BJ (cell line): ENCODE results near the gene BTG1. TPM values are rescaled to one million over a fixed set of nuclear protein-coding genes. Genes with fewer than 3 reads are reported as not detected.

Experiments
- CTCF ChIA-PET: fragments of 350-600 bp; formaldehyde crosslinking; extraction: SDS; loops from one replicate; lab custom pipeline; 2021; ENCODE audit warnings: antibody characterized with exemption, inconsistent platforms; lab: Yijun Ruan, JAX
- POLR2A ChIA-PET: fragments of 300-600 bp; sonication (Branson Sonifier 250); formaldehyde crosslinking; extraction: SDS; loops from one replicate; lab custom pipeline; 2021; ENCODE audit warnings: antibody characterized with exemption; lab: Charles Lee
- DNase-seq: peaks from one replicate; pipeline ENCODE4 v3.0.0-alpha.2; 2011; ENCODE audit warnings: low read depth
- H3K27me3 ChIP-seq: 2 replicates; pipeline ENCODE4 v1.6.0; 2011; ENCODE audit warnings: low read length; ENCODE audit not compliant: control insufficient read depth, insufficient read depth
- H3K36me3 ChIP-seq: 2 replicates; pipeline ENCODE4 v1.5.1; 2011; ENCODE audit warnings: low read length; ENCODE audit not compliant: control insufficient read depth, insufficient read depth
- H3K4me3 ChIP-seq: 2 replicates; pipeline ENCODE4 v1.5.1; 2011; ENCODE audit warnings: low read depth, mild to moderate bottlenecking, control low read depth, low read length
- CTCF ChIP-seq: IDR thresholded peaks from 2 replicates; pipeline ENCODE4 v1.5.1; 2011; ENCODE audit warnings: low read depth, mild to moderate bottlenecking, control low read depth, inconsistent platforms, low read length, moderate library complexity; ENCODE audit not compliant: insufficient read depth
- polyA plus RNA-seq: library from polyadenylated mRNA; depleted of rRNA; stranded (reverse); fragments of >200 nt; gene quantifications from 2 replicates; pipeline ENCODE4 v1.2.3, GENCODE V29; 2011

Gene BTG1
- polyA plus RNA-seq, 1 experiment, result 81.3 TPM

GRCh38 chr12:92129609-92130008 lies 16.0 kb downstream of the BTG1 start:
- ChIA-PET POLR2A (no interaction called here), CTCF (no interaction called here)

GRCh38 chr12:92128612-92129011 lies 17.0 kb downstream of the BTG1 start:
- H3K27me3 ChIP-seq, result no peaks in the 10 kb centered on the region
- POLR2A ChIA-PET, result no interaction called here
- no peaks in the 10 kb centered on the region for H3K36me3 ChIP-seq
- H3K4me3 ChIP-seq, result no peak overlapping the region
- CTCF ChIA-PET, result interaction anchor here (1.0 kb wide), 1 partner anchor 26 kb away, joined by 3 read pairs; no protein-coding TSS in a partner anchor
- no peak for TF ChIP-seq CTCF
- DNase-seq, result no peak

More at GRCh38 chr12:92129609-92130008, 16.0 kb downstream of the BTG1 start:
- H3K36me3 ChIP-seq, result no peaks in the 10 kb centered on the region
- no peaks in the 10 kb centered on the region for H3K27me3 ChIP-seq
- DNase-seq, result no peak
- H3K4me3 ChIP-seq, result no peak overlapping the region
- TF ChIP-seq CTCF, result no peak

GRCh38 chr12:92124689-92125029 lies 21.0 kb downstream of the BTG1 start:
- POLR2A ChIA-PET, result no interaction called here
- no peak for TF ChIP-seq CTCF
- no peak for DNase-seq
- CTCF ChIA-PET, result no interaction called here
- Histone ChIP-seq H3K4me3 (no peak overlapping the region), H3K27me3 (no peaks in the 10 kb centered on the region), H3K36me3 (no peaks in the 10 kb centered on the region)

GRCh38 chr12:92123780-92124688 lies 21.6 kb downstream of the BTG1 start:
- POLR2A ChIA-PET, result no interaction called here
- no peaks in the 10 kb centered on the region for H3K27me3 ChIP-seq
- DNase-seq, result no peak
- no peak for TF ChIP-seq CTCF
- no peaks in the 10 kb centered on the region for H3K36me3 ChIP-seq
- no peak overlapping the region for H3K4me3 ChIP-seq
- CTCF ChIA-PET, result no interaction called here

GRCh38 chr12:92122941-92123779 lies 22.5 kb downstream of the BTG1 start:
- Histone ChIP-seq H3K36me3 (no peaks in the 10 kb centered on the region), H3K27me3 (no peaks in the 10 kb centered on the region), H3K4me3 (no peak overlapping the region)
- DNase-seq, result no peak
- CTCF ChIA-PET, result no interaction called here
- POLR2A ChIA-PET, result no interaction called here
- TF ChIP-seq CTCF, result no peak
